ENCODE measurements around the gene ZNF492. TPM values are rescaled to one million over a fixed set of nuclear protein-coding genes. Genes with fewer than 3 reads are reported as not detected.
"Not testable (repeated sequence)": the region's sequence is repeated elsewhere in the genome, so short reads cannot be mapped to it uniquely, and the experiment has no call there.

Gene ZNF492
- total and polyA plus RNA-seq, 2 donors (not counting 3 experiments of a cell fraction or from before 2014, with no cell fraction given) = not detected

GRCh38 chr19:22634450-22634827, 315 bp downstream of the ZNF492 start:
- no peak overlapping the region for H3K4me3 ChIP-seq (replicated peaks in 1 of 3; ENCODE audit: insufficient read depth in 1 of 3, low read depth in 1 of 3, low read length in 3 of 3)
- H3K36me3 ChIP-seq (ENCODE audit: control insufficient read depth in 2 of 2, extremely low read depth in 1 of 2, insufficient read depth in 2 of 2, low read length in 2 of 2) = no peaks in the 10 kb centered on the region
- no peaks in the 10 kb centered on the region for H3K79me2 ChIP-seq (ENCODE audit: control insufficient read depth, insufficient read depth, low read length)
- no peak overlapping the region for H3K27ac ChIP-seq (ENCODE audit: insufficient read depth, low read depth, low read length)
- intact Hi-C loops (cut with micrococcal nuclease) = no loop called here
- POLR2A ChIA-PET = no interaction called here
- TF ChIP-seq CTCF (IDR thresholded peaks at IDR 0.05; ENCODE audit: extremely low read depth in 1 of 2, insufficient read depth in 1 of 2, low read depth in 1 of 2, low read length in 2 of 2) (no peak), MAX (IDR thresholded peaks at IDR 0.05; ENCODE audit: insufficient read depth, insufficient read length) (no peak), GATA2 (IDR thresholded peaks at IDR 0.05; ENCODE audit: insufficient read depth, insufficient read length, low read depth, low read length) (no peak), EZH2 (IDR thresholded peaks at IDR 0.05; ENCODE audit: borderline replicate concordance, low read depth, low read length, severe bottlenecking) (no peak), JUN (IDR thresholded peaks at IDR 0.05; ENCODE audit: borderline replicate concordance, insufficient read depth, insufficient read length, low read depth) (no peak), FOS (IDR thresholded peaks at IDR 0.05; ENCODE audit: borderline replicate concordance, insufficient read depth, low read length) (no peak), MYC (IDR thresholded peaks at IDR 0.05; ENCODE audit: low read depth, low read length) (no peak), POLR2AphosphoS5 (IDR thresholded peaks at IDR 0.05; ENCODE audit: insufficient read depth, low read depth, low read length) (no peak), POLR2A (IDR thresholded peaks at IDR 0.05; ENCODE audit: low read depth, low read length) (no peak)
- H3K4me2 ChIP-seq (ENCODE audit: insufficient read depth, low read length) = no peak overlapping the region
- H3K9me1 ChIP-seq (replicated peaks; ENCODE audit: control insufficient read depth, extremely low read depth, insufficient read depth, low read length) = no peaks in the 10 kb centered on the region
- FAIRE-seq = no peak
- H4K20me1 ChIP-seq (replicated peaks; ENCODE audit: control insufficient read depth, extremely low read depth, insufficient read depth, low read length) = no peaks in the 10 kb centered on the region
- CTCF ChIA-PET = no interaction called here
- no peak overlapping the region for H3K9ac ChIP-seq (replicated peaks; ENCODE audit: extremely low read depth, insufficient read depth, low read length)
- no peak for DNase-seq (ENCODE audit: low read depth, low spot score)
- dilution Hi-C loops (cut with MboI; ENCODE audit: extremely low pct_ligation_motif_present, low sequenced_read_pairs) = no loop called here
- BruUV-seq (replicated peaks) = no TSS peak
- H3K4me1 ChIP-seq (ENCODE audit: control insufficient read depth, extremely low read depth, insufficient read depth, low read length) = no peaks in the 10 kb centered on the region
- peaks cover 4% of the 10 kb centered on the region for H3K9me3 ChIP-seq (replicated peaks; ENCODE audit: control insufficient read depth, insufficient read depth, low read length)
- no peaks in the 10 kb centered on the region for H3K27me3 ChIP-seq (ENCODE audit: control insufficient read depth in 2 of 2, insufficient read depth in 2 of 2, low read length in 2 of 2)
- no peak overlapping the region for H2AFZ ChIP-seq (ENCODE audit: low read depth, low read length)

- H3K4me1 ChIP-seq (ENCODE audit: control insufficient read depth, extremely low read depth, insufficient read depth, low read length); H2AFZ ChIP-seq (ENCODE audit: low read depth, low read length); H3K27me3 ChIP-seq (ENCODE audit: control insufficient read depth in 2 of 2, insufficient read depth in 2 of 2, low read length in 2 of 2); H3K36me3 ChIP-seq (ENCODE audit: control insufficient read depth in 2 of 2, extremely low read depth in 1 of 2, insufficient read depth in 2 of 2, low read length in 2 of 2); H4K20me1 ChIP-seq (replicated peaks; ENCODE audit: control insufficient read depth, extremely low read depth, insufficient read depth, low read length); dilution Hi-C loops (cut with MboI; ENCODE audit: extremely low pct_ligation_motif_present, low sequenced_read_pairs); intact Hi-C loops (cut with micrococcal nuclease); H3K9me3 ChIP-seq (replicated peaks; ENCODE audit: control insufficient read depth, insufficient read depth, low read length); DNase-seq (ENCODE audit: low read depth, low spot score); POLR2A ChIA-PET; CTCF ChIA-PET; H3K27ac ChIP-seq (ENCODE audit: insufficient read depth, low read depth, low read length); BruUV-seq (replicated peaks); H3K9me1 ChIP-seq (replicated peaks; ENCODE audit: control insufficient read depth, extremely low read depth, insufficient read depth, low read length); H3K9ac ChIP-seq (replicated peaks; ENCODE audit: extremely low read depth, insufficient read depth, low read length); H3K79me2 ChIP-seq (ENCODE audit: control insufficient read depth, insufficient read depth, low read length); H3K4me3 ChIP-seq (replicated peaks in 1 of 3; ENCODE audit: insufficient read depth in 1 of 3, low read depth in 1 of 3, low read length in 3 of 3); H3K4me2 ChIP-seq (ENCODE audit: insufficient read depth, low read length); FAIRE-seq: not testable (repeated sequence)
Observed at GRCh38 chr19:22685493-22685892, 51.4 kb downstream of the ZNF492 start.

- DNase-seq (ENCODE audit: low read depth, low spot score); H3K27ac ChIP-seq (ENCODE audit: insufficient read depth, low read depth, low read length); H3K36me3 ChIP-seq (ENCODE audit: control insufficient read depth in 2 of 2, extremely low read depth in 1 of 2, insufficient read depth in 2 of 2, low read length in 2 of 2); POLR2A ChIA-PET; CTCF ChIA-PET; H3K27me3 ChIP-seq (ENCODE audit: control insufficient read depth in 2 of 2, insufficient read depth in 2 of 2, low read length in 2 of 2); H2AFZ ChIP-seq (ENCODE audit: low read depth, low read length); H3K4me2 ChIP-seq (ENCODE audit: insufficient read depth, low read length); H4K20me1 ChIP-seq (replicated peaks; ENCODE audit: control insufficient read depth, extremely low read depth, insufficient read depth, low read length); H3K4me3 ChIP-seq (replicated peaks in 1 of 3; ENCODE audit: insufficient read depth in 1 of 3, low read depth in 1 of 3, low read length in 3 of 3); FAIRE-seq; BruUV-seq (replicated peaks); H3K9me3 ChIP-seq (replicated peaks; ENCODE audit: control insufficient read depth, insufficient read depth, low read length); intact Hi-C loops (cut with micrococcal nuclease); H3K9ac ChIP-seq (replicated peaks; ENCODE audit: extremely low read depth, insufficient read depth, low read length); H3K79me2 ChIP-seq (ENCODE audit: control insufficient read depth, insufficient read depth, low read length); H3K9me1 ChIP-seq (replicated peaks; ENCODE audit: control insufficient read depth, extremely low read depth, insufficient read depth, low read length); dilution Hi-C loops (cut with MboI; ENCODE audit: extremely low pct_ligation_motif_present, low sequenced_read_pairs); H3K4me1 ChIP-seq (ENCODE audit: control insufficient read depth, extremely low read depth, insufficient read depth, low read length): not testable (repeated sequence)
Observed at GRCh38 chr19:22702661-22703060, 68.5 kb downstream of the ZNF492 start.
